GM18511 (cell line): ENCODE measurements around the gene RUFY2.
"Not testable (repeated sequence)": the region's sequence is repeated elsewhere in the genome, so short reads cannot be mapped to it uniquely, and the experiment has no call there.

Source experiments
- ATAC-seq: cut with Tn5 transposase; IDR thresholded peaks from one replicate; pipeline ENCODE4 v1.9.1; 2021; ENCODE audit warnings: mild to moderate bottlenecking, moderate library complexity; ENCODE audit not compliant: unreplicated experiment

Gene RUFY2

DNA sequence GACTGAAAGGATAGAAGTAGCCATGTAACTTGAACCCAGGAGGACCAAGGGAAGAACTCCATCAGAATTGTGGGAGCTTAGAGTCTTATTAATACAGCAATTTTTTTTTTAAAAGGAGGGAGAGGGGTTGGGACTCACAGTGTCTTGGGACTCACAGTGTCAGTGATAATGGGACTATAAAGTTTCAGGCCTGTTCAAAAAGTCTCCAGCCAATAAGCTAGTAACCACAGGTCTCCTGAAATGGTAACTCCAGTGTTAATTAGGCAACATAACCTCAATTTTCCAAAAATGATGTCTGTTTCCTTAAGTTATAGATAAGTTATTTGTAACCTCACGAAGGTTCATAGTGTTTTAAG lies 77.6 kb downstream of the RUFY2 start:
- no peak for ATAC-seq

DNA sequence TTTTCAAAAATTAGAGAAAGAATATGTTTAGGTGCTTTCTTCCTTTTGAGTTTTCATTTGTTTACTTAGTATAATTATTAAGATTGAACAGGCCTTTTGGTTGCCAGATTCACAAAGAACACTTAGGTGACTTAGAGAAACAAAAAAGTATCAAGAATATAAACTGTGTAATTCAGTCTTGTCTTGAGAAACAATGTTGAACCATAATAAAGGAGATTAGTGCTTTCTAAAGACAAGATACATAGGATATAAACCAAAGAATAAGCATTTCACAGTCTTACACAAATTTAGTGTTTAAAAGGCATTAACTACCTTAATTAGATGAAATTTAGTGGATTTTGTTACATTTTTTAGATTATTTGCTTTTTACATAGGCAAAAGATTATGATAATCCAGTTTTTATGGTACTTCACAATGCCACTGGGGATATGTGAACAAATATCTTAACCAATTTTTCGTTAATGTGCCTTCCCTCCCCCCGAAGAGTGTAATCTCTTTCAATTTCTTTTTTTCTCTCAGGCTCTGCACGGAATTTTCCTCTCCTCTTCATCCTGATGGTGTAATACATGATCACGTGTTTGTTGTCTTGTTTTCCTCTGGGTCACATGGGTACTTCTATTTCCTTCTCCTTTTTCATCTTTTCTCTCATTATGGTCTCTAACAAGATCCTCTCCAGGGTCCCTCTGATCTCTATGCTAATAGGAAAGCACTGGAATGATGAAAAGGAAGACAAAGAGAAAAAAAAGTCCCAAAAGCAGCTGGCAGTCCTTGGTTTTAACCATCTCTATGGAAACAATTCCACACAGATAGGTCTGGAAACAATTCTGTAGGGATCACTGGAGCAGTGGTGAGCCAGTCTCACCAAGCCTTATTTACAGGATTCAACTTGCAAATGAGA lies 78.9 kb downstream of the RUFY2 start:
- ATAC-seq: no peak

DNA sequence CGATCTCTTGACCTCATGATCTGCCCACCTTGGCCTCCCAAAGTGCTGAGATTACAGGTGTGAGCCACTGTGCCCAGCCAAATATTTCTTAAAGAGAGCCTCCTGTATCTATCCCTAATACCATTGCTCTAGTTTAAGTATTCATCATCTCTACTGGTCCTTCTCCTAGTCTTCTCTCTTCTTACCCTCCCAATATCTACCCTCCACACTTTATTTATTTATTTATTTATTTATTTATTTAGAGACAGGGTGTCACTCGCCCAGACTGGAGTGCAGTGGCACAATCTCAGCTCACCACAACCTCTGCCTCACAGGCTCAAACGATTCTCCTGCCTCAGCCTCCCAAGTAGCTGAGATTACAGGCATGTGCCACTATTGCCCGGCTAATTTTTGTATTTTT lies 82.7 kb downstream of the RUFY2 start:
- not testable (repeated sequence) for ATAC-seq

DNA sequence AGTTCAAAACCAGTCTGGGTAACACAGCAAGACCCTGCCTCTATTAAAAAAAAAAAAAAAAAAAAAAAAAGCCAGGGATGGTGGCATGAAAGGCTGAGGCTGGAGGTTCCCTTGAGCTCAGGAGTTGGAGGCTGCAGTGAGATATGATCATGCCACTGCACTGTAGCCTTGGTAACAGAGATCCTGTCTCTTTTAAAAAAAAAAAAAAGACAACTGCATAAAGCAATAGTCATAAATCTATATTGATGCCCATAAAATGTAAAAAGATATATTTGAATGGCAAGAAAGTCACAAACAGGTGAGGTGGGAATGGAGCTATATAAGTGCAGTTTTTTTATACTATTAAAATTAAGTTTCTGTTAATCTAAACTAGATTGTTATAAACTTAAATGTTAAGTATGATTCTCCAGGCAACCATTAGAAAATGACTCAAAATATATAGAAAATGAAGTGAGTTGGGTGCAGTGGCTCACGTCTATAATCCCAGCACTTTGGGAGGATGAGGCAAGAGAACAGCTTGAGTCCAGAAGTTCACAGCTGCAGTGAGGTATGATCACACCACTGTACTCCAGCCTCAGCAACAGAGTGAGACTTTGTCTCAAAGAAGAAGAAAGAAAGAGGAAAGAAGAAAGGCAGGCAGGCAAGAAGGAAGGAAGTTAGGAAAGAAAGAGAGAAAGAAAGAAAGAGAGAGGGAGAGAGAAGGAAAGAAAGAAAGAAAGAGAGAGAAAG lies 88.6 kb downstream of the RUFY2 start:
- ATAC-seq: no peak

DNA sequence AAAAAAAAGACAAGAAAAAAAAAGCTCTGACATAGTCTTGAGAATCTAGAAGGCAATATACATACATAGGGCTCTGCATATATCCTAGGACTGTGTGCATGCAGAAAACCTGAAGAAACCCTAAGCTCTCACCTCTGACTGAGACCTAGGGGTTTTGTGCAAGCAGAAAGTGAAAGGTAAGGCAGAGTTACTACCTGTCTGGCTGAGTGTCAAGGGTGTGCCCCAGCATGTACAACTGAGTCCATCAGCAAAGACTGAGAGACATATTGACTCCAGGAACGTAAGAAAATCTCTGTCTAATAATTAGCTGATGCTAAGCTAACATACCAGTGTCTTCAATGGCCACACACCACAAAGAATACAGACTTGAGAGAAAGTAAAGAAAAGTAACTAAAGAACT lies 91.5 kb downstream of the RUFY2 start:
- ATAC-seq: no peak

DNA sequence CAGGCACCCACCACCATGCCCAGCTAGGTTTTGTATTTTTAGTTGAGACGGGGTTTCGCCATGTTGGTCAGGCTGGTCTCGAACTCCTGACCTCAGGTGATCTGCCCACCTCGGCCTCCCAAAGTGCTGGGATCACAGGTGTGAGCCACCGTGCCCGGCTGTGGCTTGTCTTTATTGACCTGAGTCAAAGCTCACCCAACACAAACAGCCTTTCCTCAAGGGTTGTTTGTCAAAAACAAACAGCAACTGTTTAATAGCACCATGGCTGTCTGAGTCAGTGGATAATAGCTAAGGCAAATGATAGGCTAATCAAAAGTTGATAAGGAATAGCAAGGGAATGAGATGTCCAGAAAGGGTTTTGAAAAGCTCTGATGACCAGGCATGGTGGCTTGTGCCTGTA lies 92.1 kb downstream of the RUFY2 start:
- not testable (repeated sequence) for ATAC-seq

DNA sequence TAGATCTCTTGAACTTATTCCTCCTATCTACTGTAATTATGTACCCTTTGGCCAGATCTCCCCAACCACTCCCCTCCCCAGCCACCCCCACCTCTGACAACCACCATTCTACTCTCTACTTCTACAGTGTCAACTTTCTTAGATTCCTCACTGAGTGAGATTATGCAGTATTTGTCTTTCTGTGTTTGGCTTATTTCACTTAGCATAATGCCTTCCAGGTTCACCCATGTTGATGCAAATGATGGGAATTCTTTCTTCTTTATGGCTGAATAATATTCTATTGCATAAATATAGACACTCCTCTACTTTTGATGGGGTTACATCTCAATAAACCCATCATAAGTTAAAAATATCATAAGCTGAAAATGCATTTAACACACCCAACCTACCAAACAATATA lies 96.5 kb downstream of the RUFY2 start:
- no peak for ATAC-seq

DNA sequence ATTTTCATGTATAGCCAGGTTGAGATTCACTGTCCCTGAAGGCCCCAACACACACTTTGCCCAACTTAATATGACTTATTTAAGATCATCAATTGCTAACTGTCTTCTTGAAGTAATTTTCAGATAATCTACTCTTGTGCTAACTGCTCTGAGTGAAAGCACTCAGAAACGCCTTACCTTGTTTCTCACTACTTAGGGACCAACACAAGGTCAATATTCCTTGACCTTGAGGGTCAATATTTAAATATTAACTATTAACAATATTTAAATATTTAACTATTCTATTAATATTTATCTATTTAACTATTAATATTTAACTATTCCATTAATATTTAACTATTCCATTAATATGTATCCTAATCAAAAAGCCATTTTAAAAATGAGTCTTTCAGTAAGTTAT lies 101.2 kb downstream of the RUFY2 start:
- ATAC-seq: no peak

DNA sequence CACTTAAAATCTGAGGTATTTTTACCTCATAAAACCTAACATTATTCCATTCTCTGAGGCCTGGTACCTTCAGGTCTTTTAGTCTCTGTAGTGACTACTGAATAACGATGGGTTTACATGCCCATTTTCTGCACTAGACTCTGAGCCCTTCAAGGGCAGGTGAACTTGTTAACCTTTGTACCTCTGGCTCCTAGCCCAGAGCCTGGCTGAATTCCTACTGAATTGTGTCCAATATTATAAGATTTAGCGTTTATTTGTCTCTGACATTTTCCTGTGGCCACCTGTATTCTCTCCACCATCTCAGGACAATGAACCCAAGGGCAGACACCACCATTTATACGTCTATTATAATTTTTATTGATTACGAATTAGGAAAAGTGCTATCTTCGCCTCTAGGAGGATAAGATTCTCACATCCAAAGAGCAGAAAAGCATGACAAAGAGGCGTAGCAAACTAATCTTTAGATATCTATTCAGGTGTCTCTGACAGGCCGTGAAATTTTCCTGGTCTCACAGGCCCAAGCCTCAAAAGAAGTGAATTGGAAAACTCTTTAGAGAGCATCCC lies 103.1 kb downstream of the RUFY2 start:
- no peak for ATAC-seq

DNA sequence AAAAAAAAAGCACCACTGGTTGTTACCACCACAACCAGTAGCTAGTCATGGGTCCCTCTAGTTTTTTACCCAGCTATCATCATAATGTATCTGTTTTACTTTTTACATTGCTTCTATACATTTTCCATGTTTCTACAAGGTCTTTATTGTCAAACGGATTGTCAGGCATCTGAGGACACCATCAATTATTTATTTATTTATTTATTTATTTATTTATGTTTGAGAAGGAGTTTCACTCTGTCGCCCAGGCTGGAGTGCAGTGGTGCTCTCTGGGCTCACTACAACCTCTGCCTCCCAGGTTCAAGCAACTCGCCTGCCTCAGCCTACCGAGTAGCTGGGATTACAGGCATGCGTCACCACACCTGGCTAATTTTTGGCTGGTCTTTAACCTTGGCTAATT lies 104.2 kb downstream of the RUFY2 start:
- no peak for ATAC-seq

DNA sequence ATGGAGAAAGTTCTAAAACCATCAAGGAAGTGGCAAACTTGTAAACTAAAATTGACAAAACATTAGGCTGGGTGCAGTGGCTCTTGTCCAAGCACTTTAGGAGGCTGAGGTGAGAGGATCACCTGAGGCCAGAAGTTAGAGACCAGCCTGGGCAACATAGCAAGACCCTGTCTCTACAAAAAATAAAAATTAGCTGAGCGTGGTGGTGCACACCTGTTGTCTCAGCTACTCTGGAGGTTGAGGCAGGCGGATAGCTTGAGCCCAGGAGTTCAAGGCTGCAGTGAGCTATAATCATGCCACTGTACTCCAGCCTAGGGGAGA lies 104.6 kb downstream of the RUFY2 start:
- ATAC-seq: peak; percentile 10

DNA sequence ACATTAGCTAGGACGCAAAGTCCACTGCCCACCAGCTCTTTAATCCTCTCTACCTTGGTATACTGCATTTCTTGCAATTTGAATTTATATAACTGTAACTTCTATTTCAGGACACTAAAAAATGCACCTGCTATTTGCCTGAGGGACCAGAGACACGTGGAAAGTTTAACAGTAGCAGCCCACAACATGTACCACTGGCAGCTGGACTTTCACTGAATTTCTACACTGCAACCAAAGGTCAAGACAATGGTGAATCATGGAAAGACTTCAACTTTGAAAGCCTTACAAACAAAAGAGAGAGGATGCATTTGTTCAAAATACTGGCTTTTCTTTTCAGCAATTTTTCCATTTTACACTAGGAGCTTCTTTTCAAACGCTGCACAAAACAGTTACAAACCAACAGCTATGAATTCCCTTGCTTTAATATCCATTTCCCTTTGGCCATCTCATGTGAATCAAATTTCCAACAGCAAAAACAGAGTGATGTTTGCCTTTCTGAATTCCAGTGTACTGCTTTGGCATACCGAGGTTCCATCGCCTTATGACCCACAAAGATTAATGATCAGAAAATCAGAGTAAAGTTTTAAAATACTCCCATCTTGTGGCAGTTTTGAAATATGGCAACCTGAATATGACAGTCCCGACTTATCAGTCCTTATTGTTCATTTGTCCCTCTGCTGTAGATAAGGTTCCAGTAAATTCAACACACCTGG lies 105.1 kb downstream of the RUFY2 start:
- ATAC-seq: peak; percentile 62

DNA sequence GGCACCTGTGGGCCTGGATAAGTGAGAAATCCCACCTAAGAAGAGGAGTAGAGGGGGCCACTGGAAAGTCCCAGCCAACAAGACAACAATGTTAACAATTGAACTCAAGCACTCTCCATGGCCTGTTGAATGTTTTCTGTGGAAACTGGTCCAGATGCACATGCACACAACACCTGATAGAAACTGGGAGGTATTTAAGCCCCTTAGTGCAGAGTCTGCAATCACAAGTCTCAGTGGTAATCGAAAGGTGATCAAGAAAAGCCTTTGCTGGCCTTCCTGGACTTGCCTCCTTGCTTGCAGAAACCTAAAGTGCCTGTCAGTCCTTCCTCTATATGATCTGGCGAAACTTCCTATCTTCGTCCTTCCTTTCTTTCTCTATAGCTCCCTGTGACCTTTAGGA lies 105.8 kb downstream of the RUFY2 start:
- no peak for ATAC-seq

DNA sequence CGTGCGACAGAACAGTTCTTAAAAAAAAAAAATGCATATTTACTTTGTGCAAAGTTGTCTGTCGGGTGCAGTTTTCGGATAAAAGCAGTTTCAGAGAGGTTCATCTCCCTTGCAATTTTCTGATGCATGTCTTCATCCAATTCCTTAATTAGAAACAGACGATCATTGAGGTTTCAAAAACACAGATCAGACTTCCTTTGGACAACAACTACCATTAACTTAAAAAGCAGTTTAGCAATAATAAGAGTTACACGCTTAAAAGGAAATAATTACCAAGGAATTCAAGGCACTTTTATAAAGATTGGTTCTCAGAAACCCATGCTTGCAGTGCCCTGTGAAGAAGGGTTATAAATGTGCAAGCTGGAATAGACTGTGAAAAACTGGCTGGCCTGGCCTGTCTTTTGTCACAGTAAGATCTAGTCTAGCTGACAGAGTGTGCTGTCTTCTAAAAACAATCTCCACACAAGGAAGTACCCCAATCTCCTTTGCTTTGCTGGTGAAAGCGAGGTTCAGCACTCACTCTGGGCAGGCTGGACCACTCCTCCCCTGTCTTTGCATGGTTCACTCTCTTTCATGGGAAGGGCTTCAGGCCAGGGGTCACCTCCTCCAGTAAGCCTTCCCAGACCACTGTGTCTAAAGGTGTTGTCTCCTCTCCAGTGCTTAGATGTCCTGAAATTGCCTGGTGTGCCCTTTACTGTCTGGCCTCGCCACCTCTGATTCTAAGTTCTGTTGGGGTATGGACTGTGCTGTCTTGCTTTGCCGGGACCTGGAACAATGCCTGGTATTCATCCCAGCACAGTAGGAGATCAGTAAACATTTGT lies 110.0 kb downstream of the RUFY2 start:
- ATAC-seq: no peak
